Peyer's patch (tissue), 4 donors: ENCODE measurements around the gene LRRC17.

Experiments used
- CTCF ChIP-seq, 6 experiments: fragments of 450-650 bp in 4 of 6; fragments of 200-600 bp in 2 of 6; sonication (generic) in 1 of 6; IDR thresholded peaks; one replicate each; pipeline ENCODE4 v1.5.1; 2017 to 2019; ENCODE audit warnings: antibody characterized with exemption in 6 of 6, mild to moderate bottlenecking in 3 of 6, moderate library complexity in 1 of 6
- POLR2A ChIP-seq, 2 donors: fragments of 450-650 bp; IDR thresholded peaks; one replicate each; pipeline ENCODE4 v1.5.1; 2017; ENCODE audit warnings: antibody characterized with exemption in 2 of 2, mild to moderate bottlenecking in 2 of 2, moderate library complexity in 2 of 2

GRCh38 chr7:102975854-102976253 is 63.1 kb downstream of the LRRC17 start:
- TF ChIP-seq POLR2A (IDR thresholded peaks at IDR 0.05) = no peak
- TF ChIP-seq CTCF (IDR thresholded peaks at IDR 0.05) = no peak
